Activated naive CD4-positive, alpha-beta T cell treated with anti-CD3 and anti-CD28 coated beads, Interleukin-2, amount 50 U/mL, for 72 hours (primary cell): ENCODE measurements around the gene WBP2. TPM values are rescaled to one million over a fixed set of nuclear protein-coding genes. Genes with fewer than 3 reads are reported as not detected.

Source experiments
- ATAC-seq, 2 donors: fragments of 150-1000 bp; cut with Tn5 transposase; 2 replicates each; pipeline ENCODE4 v1.10.0; 2021; ENCODE audit warnings: mild to moderate bottlenecking in 2 of 2, moderate library complexity in 2 of 2
- DNase-seq, 2 donors: peaks; one replicate each; pipeline ENCODE4 v3.0.0; 2021 to 2022; ENCODE audit warnings: low spot score in 2 of 2
- H3K27ac Mint-ChIP-seq, 2 donors: one replicate each; pipeline ENCODE4 v1.8.0; 2022; ENCODE audit warnings: mild to moderate bottlenecking in 2 of 2, mixed read lengths in 2 of 2
- H3K36me3 Mint-ChIP-seq, 2 donors: one replicate each; pipeline ENCODE4 v1.8.0; 2022; ENCODE audit warnings: mixed read lengths in 2 of 2
- H3K9me3 Mint-ChIP-seq, 2 donors: one replicate each; pipeline ENCODE4 v1.8.0; 2022; ENCODE audit warnings: mixed read lengths in 2 of 2
- total RNA-seq, 2 donors: library from RNA; stranded (reverse); gene quantifications; one replicate each; pipeline ENCODE4 v1.2.3, GENCODE V29; 2022

Gene WBP2
- total RNA-seq, 2 donors from 2014 or later: 78.2 to 144 TPM

GRCh38 chr17:75808905-75809621 is 46.1 kb downstream of the WBP2 start:
- ATAC-seq (no peak), DNase-seq (no peak)
- Mint-ChIP-seq H3K36me3 (no peaks in the 10 kb centered on the region), H3K27ac (peak overlapping the region; percentile 20 to 70), H3K9me3 (no peaks in the 10 kb centered on the region)

- ATAC-seq (no peak), DNase-seq (no peak)
- Mint-ChIP-seq H3K36me3 (no peaks in the 10 kb centered on the region), H3K27ac (peak overlapping the region; percentile 20 to 70), H3K9me3 (no peaks in the 10 kb centered on the region)
Measured at GRCh38 chr17:75808549-75808904, 46.6 kb downstream of the WBP2 start.

GRCh38 chr17:75807861-75808260 is 47.3 kb downstream of the WBP2 start:
- no peak for DNase-seq
- no peak for ATAC-seq
- no peaks in the 10 kb centered on the region for H3K9me3 Mint-ChIP-seq
- no peaks in the 10 kb centered on the region for H3K36me3 Mint-ChIP-seq
- H3K27ac Mint-ChIP-seq: peak overlapping the region; percentile 20 to 85

GRCh38 chr17:75806822-75807500 is 48.2 kb downstream of the WBP2 start:
- no peaks in the 10 kb centered on the region for H3K36me3 Mint-ChIP-seq
- DNase-seq (no peak), ATAC-seq (no peak)
- H3K27ac Mint-ChIP-seq: peak overlapping the region in 1 of 2 donors; percentile 65
- no peaks in the 10 kb centered on the region for H3K9me3 Mint-ChIP-seq

GRCh38 chr17:75803883-75804282 is 51.3 kb downstream of the WBP2 start:
- Mint-ChIP-seq H3K36me3 (no peaks in the 10 kb centered on the region), H3K27ac (peak overlapping the region in 1 of 2 donors; percentile 50), H3K9me3 (no peaks in the 10 kb centered on the region)
- no peak for DNase-seq
- no peak for ATAC-seq

GRCh38 chr17:75799402-75799801 is 55.7 kb downstream of the WBP2 start:
- H3K27ac Mint-ChIP-seq: no peak overlapping the region
- ATAC-seq: no peak
- no peaks in the 10 kb centered on the region for H3K36me3 Mint-ChIP-seq
- DNase-seq: no peak
- no peaks in the 10 kb centered on the region for H3K9me3 Mint-ChIP-seq

GRCh38 chr17:75795820-75796607 is 59.1 kb downstream of the WBP2 start:
- Mint-ChIP-seq H3K36me3 (peaks cover 0 to 9% of the 10 kb centered on the region in 2 donors), H3K9me3 (no peaks in the 10 kb centered on the region), H3K27ac (peak overlapping the region; percentile 44 to 45)
- ATAC-seq: no peak
- no peak for DNase-seq

Other genes with a start within 250 kb of the WBP2 start
- gene SMIM5, start 221.9 kb downstream of the WBP2 start, total RNA-seq: under 1 TPM; 0.06 to 0.32 TPM
- gene RECQL5, start 188.2 kb downstream of the WBP2 start, total RNA-seq: 10 to 100 TPM; 35.1 to 47.4 TPM
- gene SAP30BP, start 188.0 kb downstream of the WBP2 start, total RNA-seq: 10 to 100 TPM; 76.3 to 78.8 TPM
- 1 to 10 TPM in 1 of 2 donors, under 1 TPM in 1; 0.76 to 1.1 TPM for gene ITGB4, start 133.9 kb downstream of the WBP2 start, total RNA-seq
- 10 to 100 TPM; 54.7 to 74.8 TPM for gene GALK1, start 90.1 kb downstream of the WBP2 start, total RNA-seq
- gene UNK, start 70.5 kb downstream of the WBP2 start, total RNA-seq: 10 to 100 TPM; 15.3 to 29.3 TPM
- 100 to 1,000 TPM; 128 to 143 TPM for gene UNC13D, start 10.9 kb downstream of the WBP2 start, total RNA-seq
- 10 to 100 TPM; 11.5 to 26.2 TPM for gene TRIM47, start 23.2 kb upstream of the WBP2 start, total RNA-seq
- 10 to 100 TPM; 16.2 to 31.9 TPM for gene TRIM65, start 41.6 kb upstream of the WBP2 start, total RNA-seq
- gene MRPL38, start 49.5 kb upstream of the WBP2 start, total RNA-seq: 100 to 1,000 TPM; 101 to 105 TPM
- 10 to 100 TPM; 13.3 to 20.6 TPM for gene FBF1, start 85.7 kb upstream of the WBP2 start, total RNA-seq
- 10 to 100 TPM; 31.3 to 42.1 TPM for gene ACOX1, start 123.8 kb upstream of the WBP2 start, total RNA-seq
- gene TEN1, start 123.9 kb upstream of the WBP2 start, total RNA-seq: 10 to 100 TPM; 13.4 to 20.5 TPM
- gene CDK3, start 145.5 kb upstream of the WBP2 start, total RNA-seq: 1 to 10 TPM; 6.9 to 8.3 TPM
- gene EVPL, start 172.0 kb upstream of the WBP2 start, total RNA-seq: 1 to 10 TPM in 1 of 2 donors, under 1 TPM in 1; 0.34 to 1.5 TPM
- gene SRP68, start 217.2 kb upstream of the WBP2 start, total RNA-seq: 100 to 1,000 TPM in 1 of 2 donors, 10 to 100 TPM in 1; 78.8 to 162 TPM
- gene GALR2, start 219.4 kb upstream of the WBP2 start, total RNA-seq: 10 to 100 TPM in 1 of 2 donors, 1 to 10 TPM in 1; 6.2 to 14.6 TPM
- 10 to 100 TPM in 1 of 2 donors, 1 to 10 TPM in 1; 6.8 to 15.7 TPM for gene ZACN, start 223.8 kb upstream of the WBP2 start, total RNA-seq
- 10 to 100 TPM; 85.0 to 91.9 TPM for gene EXOC7, start 248.5 kb upstream of the WBP2 start, total RNA-seq